HG03039 (cell line): Measurements from ENCODE around the gene GALE.
"Not testable (repeated sequence)": the region's sequence is repeated elsewhere in the genome, so short reads cannot be mapped to it uniquely, and the experiment has no call there.

Experiments
- ATAC-seq: cut with Tn5 transposase; IDR thresholded peaks from one replicate; pipeline ENCODE4 v1.9.1; 2021; ENCODE audit warnings: mild to moderate bottlenecking, moderate library complexity; ENCODE audit not compliant: unreplicated experiment

GALE gene

DNA sequence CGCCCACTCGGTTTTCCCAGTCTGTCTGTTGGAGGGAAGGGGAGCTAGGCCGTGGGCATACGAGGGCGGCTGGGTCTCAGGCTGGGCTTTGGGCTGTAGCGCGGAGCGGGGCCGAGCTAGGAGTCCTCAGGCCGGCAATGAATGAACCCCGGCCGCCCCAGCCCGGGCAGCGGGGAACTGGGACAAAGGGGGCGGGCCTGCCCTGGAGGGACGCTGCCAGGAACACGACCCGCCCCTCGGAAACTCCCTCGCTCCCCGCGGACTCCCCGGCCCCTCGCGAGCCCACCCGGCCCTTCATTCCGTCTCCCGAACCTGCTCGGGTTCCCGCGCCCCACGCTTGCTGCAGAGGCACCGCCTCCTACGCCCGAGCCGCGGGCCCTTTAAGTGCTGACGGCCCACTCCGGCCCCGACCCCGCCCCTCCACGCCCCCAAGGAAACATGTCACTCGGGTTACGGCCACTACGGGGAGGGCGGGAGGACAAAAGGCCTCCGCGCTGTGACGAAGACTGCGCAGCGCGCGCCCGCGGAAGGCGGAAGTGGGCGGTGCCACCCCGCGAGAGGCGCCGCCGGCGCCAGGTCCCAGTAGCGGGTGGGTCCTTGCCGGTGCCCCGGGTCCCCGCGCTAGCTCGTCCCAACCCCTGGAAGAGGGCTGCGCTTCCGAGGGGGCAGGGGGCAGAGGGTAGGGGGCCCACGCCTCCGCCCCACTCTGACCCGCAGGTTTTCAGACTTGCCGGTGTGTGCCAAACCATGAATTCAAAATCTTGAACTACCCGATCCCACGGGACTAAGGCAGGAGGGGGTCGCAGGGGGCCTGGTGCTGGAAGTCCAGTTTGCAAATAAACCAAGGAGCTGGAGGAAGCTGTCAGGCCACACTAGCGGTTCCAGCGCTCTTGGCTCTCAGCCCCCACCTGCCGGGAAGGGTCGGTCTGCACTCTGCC lies at the start of gene GALE:
Gene GALE (minus strand): TSS at position 355 of the 938 bp plus-strand sequence. CDS start 1,747 bp downstream, outside the sequence.
- peak; percentile 66 for ATAC-seq

DNA sequence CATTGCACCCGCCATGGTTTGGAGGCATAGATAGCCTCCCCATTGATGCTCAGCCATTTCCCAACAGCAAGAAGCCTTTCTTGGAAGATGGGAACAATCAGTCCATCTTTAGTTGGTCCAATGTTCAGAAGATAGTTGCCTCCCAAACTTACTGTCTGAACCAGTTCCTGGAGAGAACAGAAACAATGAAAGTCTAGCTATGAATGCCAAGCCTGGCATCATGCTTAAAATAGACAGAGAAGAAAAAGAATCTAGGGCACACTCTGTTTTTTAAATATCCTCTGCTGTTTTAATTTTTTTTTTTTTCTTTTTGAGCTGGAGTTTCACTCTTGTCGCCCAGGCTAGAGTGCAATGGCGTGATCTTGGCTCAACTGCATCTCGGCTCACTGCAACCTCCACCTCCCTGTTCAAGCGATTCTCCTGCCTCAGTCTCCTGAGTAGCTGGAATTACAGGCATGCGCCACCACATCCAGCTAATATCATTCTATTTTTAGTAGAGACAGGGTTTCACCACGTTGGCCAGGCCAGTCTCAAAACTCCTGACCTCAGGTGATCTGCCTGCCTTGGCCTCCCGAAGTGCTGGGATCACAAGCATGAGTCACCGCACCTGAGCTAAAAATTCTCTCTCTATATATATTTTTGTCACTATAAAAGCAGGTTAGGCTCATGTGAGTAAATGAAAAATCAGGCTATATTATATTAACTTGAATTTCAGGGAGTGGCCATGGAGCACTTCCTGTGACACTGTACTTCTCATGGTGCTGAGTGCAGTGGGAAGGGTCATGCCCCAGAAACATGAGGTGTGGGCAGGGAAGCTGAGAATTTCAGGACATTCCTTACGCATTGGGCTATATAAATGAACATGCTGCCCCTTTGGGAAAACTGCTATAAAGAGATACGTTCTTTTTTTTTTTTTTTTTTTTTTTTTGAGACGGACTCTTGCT lies 48.4 kb upstream of the GALE start:
- ATAC-seq = no peak

DNA sequence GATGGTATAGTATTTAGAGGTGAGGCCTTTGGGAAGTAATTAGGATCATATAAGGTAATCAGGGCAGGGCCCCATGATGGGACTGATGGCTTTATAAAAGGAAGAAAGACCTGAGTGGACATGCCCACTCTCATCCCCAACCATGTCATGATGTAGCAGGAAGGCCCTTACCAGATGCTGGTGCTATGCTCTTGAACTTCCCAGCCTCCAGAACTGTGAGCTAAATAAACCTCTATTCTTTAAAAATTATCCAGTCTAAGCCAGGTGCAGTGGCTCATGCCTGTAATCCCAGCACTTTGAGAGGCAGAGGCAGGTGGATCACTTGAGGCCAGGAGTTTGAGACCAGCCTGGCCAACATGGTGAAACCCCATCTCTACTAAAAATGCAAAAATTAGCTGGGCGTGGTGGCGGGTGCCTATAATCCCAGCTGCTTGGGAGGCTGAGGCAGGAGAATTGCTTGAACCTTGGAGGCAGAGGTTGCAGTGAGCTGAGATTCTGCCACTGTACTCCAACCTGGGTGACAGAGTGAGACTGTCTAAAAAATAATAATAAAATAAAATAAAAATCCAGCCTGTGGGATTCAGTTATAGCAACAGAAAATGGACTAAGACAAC lies 47.0 kb upstream of the GALE start:
- not testable (repeated sequence) for ATAC-seq

DNA sequence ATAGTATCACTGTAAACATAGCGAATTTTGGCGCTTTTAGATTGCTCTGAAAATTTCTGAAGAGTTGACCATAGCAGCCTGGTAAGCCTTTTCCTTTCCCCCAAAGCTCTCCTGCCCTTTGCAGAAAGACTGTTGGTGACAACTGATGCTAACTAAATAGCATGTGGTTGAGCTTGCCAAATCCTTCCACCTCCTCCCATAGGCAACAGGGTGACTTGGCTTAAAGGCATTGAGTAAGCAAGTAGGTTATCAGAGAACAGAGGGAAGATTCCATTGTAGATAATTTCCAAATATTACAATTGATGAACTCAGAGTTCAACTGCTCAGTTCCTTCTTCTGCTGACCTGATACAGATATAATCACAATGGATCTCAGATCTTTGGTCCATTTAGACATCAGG lies 44.6 kb upstream of the GALE start:
- no peak for ATAC-seq

DNA sequence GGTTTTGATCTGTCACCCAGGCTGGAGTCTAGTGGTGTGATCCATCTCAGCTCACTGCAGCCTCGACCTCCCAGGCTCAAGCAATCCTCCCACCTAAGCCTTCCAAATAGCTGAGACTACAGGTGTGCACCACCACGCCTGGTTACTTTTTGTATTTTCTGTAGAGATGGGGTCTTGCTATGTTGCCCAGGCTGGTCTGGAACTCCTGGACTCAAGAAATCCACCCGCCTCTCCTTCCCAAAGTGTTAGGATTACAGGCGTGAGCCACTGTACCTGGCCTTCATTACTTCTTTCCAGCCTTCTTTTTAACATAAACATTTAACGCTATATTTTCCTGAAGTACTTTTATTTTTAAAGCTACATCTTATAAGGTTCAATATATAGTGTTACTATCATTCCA lies 43.1 kb upstream of the GALE start:
- ATAC-seq = no peak

DNA sequence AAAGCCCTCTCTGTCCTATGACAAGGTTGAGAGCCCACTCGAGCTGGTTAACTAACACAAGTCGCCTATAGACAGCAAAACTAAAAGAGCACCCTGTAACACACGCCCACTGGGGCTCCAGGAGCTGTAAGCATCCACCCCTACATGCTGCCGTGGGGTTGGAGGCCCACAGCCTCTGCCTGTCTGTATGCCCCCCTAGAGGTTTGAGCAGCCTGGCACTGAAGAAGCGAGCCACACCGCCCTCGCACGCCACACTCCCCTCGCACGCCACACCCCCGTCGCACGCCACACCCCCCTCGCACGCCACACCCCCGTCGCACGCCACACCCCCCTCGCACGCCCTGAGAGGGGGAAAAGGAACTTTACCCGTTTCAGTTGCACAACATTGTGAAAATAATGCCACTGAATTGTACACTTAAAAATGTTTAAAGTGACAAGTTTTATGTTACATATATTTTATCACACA lies 37.9 kb upstream of the GALE start:
- ATAC-seq = no peak

DNA sequence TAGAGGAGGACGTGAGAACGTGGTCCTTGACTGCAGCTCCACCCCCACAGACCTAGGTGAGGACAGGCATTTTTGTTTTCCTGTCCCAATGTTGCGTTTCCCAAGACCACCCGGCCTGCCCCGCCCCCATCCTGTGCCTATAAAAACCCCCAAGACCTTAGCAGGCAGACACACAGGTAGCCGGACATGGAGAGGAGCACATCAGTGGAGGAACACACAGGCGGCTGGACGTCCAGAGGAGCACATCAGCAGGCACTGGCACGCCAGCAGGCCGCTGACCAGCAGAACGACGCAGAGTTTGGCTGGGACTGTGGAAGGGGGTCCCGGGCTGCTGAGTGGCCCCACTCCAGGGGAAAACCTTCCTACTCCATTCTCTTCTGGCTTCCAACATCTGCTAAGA lies 37.4 kb upstream of the GALE start:
- ATAC-seq = no peak

DNA sequence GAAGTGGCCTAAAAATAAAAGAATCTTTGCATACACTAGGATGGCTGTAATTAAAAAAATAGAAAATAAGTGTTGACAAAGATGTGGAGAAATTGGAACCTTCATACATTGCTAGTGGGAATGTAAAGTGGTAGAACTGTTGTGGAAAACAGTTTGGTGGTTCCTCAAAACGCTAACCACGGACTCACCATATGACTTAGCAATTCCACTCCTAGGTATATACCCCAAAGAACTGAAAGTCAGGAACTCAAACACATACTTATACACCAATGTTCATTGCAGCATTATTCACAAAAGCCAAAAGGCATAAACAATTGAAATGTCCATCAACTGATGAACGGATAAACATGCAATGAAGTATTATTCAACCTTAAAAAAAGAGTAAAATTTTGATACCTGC lies 35.5 kb upstream of the GALE start:
- no peak for ATAC-seq

DNA sequence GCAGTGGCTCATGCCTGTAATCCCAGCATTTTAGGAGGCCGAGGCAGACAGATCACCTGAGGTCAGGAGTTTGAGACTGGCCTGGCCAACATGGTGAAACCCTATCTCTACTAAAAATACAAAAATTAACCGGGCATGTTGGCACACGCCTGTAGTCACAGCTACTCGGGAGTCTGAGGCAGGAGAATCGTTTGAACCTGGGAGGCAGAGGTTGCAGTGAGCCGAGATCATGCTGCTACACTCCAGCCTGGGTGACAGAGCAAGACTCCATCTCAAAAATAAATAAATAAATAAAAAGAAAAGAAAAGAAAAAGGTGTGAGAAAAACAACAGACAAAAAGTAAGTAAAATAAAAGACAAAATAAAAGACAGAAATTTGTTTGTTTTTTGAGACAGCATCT lies 33.6 kb upstream of the GALE start:
- ATAC-seq = not testable (repeated sequence)

DNA sequence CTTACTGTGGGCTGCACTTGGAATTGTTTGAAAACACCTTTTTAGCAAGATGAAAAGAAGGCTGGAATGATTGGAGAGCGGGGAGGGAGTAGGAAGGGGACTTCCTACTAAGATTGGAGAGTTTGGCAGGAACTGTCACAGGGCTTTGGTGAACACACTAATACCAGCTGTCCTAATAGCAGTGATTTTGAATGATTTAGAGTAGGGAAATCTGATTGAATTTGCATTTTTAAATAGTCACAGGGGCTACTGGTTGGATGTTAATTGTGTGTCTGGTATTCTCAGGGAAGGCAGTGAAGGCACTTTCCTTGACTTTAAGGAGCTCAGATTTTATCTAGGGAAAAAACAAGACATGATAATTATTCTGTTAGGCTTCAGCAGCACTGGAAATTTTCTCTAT lies 27.2 kb upstream of the GALE start:
- ATAC-seq = no peak

DNA sequence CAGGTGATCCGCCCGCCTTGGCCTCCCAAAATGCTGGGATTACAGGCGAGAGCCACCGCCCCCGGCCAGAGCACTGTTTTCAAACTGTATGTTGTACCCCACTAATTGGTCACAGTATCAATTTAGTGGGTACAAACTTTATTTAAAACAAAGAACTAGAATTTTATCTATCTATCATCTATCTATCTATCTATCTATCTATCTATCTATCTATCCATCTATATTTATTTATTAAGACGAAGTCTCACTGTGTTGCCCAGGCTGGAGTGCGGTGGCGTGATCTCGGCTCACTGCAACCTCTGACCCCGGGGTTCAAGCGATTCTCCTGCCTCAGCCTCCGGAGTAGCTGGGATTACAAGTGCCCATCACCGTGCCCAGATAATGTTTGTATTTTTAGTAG lies 26.0 kb upstream of the GALE start:
- ATAC-seq = not testable (repeated sequence)

DNA sequence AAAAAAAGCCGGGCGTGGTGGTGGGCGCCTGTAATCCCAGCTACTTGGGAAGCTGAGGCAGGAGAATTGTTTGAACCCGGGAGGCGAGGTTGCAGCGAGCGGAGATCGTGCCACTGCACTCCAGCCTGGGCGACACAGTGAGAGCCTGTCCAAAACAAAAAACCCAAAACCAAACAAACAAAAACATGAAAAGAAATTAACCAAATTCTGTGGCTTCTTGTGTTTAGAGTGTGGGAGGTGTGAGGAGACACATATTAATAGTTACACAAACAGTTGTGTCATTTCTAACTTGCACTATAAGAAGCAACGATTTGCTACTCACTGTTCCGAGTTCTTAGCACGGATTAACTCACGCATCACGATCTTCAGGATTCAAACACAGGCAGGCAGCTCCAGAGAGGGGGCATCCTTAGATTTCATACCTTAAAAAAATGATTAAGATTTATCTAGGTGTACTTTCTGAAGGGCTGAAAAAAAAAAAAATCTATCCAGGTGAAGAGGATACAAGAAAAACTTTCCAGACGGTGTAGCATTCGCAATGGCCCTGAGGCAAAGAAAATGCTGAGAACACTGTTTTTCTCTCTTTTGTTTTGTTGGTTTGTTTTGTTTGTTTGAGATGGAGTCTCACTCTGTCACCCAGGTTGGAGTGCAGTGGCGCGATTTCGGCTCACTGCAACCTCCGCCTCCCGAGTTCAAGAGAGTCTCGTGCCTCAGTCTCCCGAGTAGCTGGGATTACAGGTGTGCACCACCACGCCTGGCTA lies 25.4 kb upstream of the GALE start:
- no peak for ATAC-seq

DNA sequence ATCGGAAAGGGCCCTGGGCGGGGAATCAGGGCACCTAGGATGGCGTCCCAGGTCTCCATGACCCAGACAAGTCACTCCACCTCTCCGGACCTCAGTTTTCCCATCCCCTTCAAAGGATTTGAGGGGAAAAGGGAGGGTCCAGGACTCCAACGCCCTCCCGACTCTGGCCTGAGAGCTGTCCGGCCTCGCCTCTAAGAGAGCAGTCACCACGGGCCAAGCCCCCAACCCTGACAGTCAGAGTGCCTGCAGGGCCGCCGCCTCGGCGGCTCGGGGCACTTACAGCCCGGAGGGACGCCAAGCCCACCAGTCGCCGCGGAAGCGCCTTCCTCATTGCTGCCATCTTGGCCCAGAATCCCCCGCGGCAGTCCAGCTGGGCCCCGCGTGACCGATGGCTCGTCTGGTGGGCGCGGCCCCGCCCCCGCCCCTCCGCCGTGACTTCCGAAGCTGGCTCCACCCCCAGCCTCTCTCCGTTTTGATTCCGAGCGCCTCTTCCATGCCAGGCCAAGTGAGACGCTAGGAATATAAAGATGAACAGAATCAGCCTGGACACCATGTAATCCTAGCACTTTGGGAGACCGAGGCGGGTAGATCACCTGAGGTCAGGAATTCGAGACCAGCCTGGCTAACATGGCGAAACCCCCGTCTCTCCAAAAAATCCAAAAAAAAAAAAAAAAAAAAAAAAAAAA lies 24.7 kb upstream of the GALE start, which contains the start of gene HMGCL:
Gene HMGCL (minus strand): TSS at position 354 of the 686 bp plus-strand sequence. CDS start 14 bp downstream, at position 340.
- peak; percentile 87 for ATAC-seq

DNA sequence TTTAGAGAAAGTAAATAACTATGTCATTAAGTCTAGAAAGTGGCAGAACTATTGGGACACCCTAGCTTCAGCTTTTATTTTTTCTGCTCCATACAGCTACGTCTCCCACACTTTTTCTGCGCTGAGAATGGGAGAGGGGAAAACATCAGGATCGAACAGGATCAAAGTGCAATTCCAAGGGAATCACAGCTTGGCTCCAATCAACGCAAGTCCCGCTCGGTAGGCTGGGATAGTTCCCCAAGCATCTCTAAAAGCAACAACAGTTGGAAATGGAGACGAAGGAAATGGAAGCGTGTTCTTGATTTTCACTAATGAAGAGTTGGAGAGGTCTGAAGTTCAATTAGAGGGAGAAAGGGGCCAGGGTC lies 24.1 kb upstream of the GALE start:
- no peak for ATAC-seq

DNA sequence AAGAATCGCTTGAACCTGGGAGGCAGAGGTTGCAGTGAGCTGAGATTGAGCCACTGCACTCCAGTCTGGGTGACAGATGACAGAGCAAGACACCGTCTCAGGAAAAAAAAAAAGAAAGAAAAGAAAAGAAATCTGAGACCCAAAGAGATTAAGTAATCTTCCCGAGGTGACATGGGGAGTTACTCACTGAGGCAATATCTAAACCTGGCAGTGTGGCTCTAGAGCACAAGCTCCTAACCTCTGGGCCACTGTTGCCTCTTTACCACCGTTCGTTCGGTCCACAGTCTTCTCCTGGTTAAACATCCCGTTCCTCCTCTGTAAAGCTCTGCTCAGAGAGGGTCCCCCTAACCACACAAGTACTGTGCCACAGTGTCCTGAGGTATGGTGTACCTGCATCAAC lies 23.2 kb upstream of the GALE start:
- no peak for ATAC-seq

DNA sequence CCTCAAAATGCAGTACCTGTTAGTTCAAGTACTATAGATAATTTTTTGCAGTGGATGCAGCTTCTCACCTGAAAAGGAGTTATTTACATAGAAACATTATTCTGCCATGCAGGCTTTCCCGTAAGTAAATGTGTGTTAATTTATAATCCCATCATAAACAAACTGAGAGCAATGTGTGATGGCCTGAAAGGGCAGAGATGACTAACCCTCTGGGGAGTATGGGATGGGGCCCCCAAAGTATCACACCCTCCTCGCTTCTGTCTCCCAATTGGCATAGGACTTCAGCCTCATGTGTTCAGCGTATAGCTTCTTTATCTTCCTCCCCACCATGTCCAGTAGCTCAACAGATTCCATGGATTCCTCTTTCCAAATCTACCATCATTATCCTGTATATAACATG lies 17.1 kb upstream of the GALE start:
- no peak for ATAC-seq

DNA sequence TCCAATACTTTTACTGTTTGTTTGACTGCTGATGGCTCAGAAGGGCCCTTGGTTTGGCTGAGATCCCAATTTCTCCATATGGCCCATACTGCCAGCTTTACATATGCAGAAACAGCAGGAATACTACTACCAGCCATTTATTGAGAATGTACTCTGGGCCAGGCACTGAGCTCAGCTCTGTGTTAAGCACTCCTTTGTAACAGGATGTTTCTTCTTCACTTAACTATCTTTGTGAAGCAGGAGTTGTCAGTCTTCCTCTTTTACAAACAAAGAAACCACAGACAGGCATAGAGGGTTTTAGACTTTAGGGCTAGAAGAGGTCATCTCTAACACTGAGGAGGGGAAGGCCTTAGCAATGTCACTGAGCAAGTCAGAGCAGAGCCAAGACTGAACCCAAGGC lies 16.4 kb upstream of the GALE start:
- ATAC-seq = no peak

DNA sequence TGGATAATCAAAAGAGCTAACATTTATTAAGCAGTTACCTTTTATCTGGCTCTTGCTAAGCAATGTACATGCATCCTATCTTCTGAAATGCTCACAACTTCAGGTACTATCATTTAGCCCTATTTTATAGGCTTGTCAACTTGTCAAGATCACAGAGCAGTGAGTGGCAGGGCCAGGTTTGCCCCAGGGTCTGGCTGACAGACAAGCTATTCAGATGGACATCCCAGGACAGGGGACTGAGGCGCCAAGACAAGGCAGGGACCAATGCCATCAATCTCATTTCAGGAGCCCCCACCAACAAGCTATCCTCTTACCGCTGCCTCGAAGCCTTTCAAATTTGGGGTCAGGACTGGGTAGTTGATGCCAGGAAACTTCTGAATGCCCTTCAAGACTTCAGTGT lies 15.8 kb upstream of the GALE start:
- ATAC-seq = no peak

DNA sequence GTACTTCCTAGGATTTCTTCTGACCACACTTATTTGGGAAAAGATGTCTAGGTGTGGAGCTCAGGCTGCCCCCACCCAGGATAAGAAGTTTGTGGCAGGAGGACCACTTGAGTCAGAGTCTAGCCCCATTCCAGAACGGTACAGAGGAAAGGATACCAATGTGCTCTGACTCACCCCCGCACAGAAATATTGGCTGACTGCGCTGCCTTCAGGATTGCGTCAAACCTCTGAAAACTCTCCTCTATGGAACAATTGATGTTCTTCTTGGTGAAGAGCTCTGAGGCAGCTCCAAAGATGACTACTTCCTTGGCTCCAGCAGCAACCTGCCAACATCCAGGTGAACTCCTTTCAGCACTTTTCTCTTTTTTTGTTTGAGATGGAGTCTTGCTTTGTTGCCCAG lies 13.5 kb upstream of the GALE start:
- no peak for ATAC-seq
